Erythroblast (primary cell): ENCODE data around the gene CCDC93.

Experiments
- DNase-seq, 2 experiments: peaks; one replicate each; lab custom pipeline; 2025; lab: John Stamatoyannopoulos, UW
- GATA1 ChIP-seq: IDR thresholded peaks from 2 replicates; pipeline ENCODE4 v1.6.1; 2011; ENCODE audit warnings: low read depth, mild to moderate bottlenecking, control low read depth, low read length, moderate library complexity
- POLR2A ChIP-seq: IDR thresholded peaks from 2 replicates; pipeline ENCODE4 v1.6.1; 2011; ENCODE audit warnings: mild to moderate bottlenecking, low read length

CCDC93 gene

DNA sequence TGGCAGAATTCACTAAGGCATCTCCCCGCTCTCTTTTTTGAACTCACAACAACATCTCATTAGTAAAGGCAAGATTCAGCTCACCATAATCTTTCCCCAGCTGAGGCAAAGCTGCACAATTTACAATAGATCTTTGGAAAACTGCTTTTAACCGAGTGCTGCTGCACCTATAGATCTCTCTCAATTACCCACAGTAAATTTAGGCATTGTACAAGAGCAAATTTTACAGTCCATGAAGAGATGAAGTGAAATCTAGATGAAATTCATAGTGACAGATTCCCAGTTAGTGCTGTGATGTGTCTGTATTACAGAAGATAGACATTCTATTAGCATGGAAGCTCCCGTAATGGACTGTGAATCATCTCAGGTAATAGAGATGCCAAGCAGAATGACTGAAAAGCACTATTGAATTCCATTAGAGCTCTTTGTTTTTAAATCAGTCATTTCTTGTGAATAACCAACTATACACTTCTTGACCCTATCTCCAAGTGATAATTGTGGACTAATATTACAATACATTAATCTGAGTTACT lies 38.0 kb upstream of the CCDC93 start:
- TF ChIP-seq POLR2A (no peak), GATA1 (no peak)
- DNase-seq = no peak

DNA sequence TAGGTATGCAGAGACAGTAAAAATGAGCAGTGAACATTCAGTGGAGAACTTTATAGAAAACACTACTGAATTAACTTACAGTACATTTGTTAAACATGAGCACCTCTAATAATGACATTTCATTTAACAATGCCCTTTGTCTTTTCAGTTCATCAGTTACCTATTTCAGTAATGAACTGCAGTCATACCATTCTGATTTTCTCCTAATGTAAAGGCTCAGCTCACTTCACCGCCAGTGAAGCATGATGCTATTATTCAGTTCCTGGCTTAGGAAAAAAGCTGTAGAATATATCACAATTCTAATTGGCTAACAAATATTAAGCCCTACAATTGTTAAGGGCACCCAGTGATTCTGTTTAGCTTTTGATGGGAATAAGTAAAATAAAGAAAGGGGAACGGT lies 37.1 kb upstream of the CCDC93 start:
- TF ChIP-seq GATA1 = no peak
- no peak for TF ChIP-seq POLR2A
- DNase-seq = no peak

DNA sequence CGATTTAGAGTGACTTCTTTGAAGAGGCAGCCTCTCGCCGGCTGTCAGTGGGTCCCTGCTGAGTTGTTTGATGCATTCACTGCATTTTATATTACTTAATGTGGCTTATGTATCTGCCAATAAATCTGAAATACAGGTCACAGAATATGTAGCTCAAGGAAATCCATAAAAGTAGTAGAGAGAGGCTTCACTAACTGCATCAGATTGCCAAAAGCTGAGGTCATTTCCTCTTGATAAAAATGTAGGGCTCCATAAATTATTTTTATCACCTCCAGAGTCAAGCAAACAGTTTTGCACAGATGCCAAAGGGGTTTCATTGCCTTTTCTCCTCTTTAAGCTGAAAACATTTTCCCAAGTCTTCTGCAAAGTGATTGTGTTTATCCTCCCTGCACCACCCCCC lies 36.5 kb upstream of the CCDC93 start:
- no peak for TF ChIP-seq GATA1
- no peak for TF ChIP-seq POLR2A
- no peak for DNase-seq

DNA sequence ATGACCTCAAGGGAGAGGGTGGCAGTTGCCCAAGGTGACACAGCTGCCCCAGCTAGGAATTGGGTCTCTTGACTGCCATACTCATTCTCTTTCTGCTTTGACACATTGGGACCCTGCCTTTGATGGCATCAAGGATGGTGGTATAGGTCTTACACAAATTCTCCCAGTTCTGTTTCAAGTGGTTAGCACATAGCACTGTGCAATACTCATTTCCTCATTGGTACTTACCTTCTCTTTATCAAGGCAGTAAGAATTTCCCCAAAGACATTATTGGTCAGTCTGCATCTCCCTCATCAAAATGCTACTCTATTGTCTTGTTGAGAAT lies 35.9 kb upstream of the CCDC93 start:
- TF ChIP-seq GATA1 = no peak
- no peak for TF ChIP-seq POLR2A
- DNase-seq = no peak

DNA sequence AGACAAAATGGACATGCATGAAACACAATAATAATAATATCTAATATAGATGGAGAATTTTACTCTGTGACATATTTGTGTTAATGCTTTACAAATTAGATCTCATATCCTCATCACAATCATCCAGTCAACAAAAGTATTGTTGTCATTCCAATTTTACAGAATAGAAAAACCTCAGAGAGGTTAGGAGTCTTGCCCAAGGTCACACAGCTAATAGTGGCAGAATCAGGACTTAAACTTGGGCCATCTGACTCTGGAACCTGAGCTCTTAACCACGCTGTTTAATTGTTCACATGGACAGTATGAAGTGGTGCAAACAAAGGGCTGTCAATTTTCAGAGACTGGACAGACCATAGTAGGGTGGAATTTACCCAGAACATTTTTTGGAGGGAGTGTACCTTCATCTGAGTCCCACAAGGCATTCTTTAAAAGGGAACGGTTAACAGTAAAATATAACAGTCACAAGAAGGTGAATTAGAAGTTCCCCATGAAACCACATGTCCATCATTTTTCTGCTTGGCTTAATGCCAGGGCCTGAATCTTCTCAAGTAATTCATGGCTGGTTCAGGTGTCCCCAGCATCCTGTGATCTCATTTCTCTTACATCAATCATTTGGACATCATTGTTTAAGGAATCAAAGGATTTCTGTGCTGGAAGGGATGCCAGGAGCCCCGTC lies 35.4 kb upstream of the CCDC93 start:
- TF ChIP-seq POLR2A = no peak
- TF ChIP-seq GATA1 = no peak

GRCh38 chr2:118048401-118048800 lies 34.5 kb upstream of the CCDC93 start:
- DNase-seq = peak in 1 of 2 experiments; percentile 11
- TF ChIP-seq GATA1 (no peak), POLR2A (no peak)

More for the DNA sequence above, 35.4 kb upstream of the CCDC93 start:
- DNase-seq = no peak

GRCh38 chr2:118047380-118047826 lies 33.5 kb upstream of the CCDC93 start:
- DNase-seq = no peak
- TF ChIP-seq POLR2A = no peak
- TF ChIP-seq GATA1 = no peak

- TF ChIP-seq POLR2A (no peak), GATA1 (no peak)
Observed at GRCh38 chr2:118046634-118047210, 32.9 kb upstream of the CCDC93 start.

GRCh38 chr2:118045286-118045685 lies 31.4 kb upstream of the CCDC93 start:
- no peak for DNase-seq
- TF ChIP-seq POLR2A (no peak), GATA1 (no peak)

More at GRCh38 chr2:118046634-118047210, 32.9 kb upstream of the CCDC93 start:
- peak; percentile 18 to 44 for DNase-seq

- no peak for DNase-seq
Observed at GRCh38 chr2:118044854-118045253, 31.0 kb upstream of the CCDC93 start.

GRCh38 chr2:118044103-118044716 lies 30.3 kb upstream of the CCDC93 start:
- no peak for DNase-seq
- TF ChIP-seq GATA1 = no peak
- no peak for TF ChIP-seq POLR2A

More at GRCh38 chr2:118044854-118045253, 31.0 kb upstream of the CCDC93 start:
- TF ChIP-seq GATA1 (no peak), POLR2A (no peak)

DNA sequence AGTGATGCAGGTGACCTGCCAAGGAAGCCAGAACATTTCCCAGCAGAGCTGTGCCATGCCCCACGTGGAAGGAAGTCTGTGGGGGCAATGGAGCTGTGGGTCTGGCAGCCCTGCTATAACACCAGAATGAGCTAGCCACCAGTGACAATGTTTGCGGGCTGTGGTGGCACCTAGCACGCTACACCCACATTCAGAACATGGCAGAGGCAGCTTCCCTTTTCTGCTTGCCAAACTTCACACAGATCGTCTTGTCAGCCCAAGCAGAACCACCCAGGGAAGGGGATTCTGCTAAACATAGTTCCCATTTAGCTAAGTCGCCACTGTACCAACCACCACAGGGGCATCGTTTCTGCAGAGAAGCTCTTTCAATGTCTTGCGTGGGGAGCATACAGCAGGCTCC lies 27.0 kb upstream of the CCDC93 start:
- DNase-seq = no peak
- TF ChIP-seq POLR2A (no peak), GATA1 (no peak)

DNA sequence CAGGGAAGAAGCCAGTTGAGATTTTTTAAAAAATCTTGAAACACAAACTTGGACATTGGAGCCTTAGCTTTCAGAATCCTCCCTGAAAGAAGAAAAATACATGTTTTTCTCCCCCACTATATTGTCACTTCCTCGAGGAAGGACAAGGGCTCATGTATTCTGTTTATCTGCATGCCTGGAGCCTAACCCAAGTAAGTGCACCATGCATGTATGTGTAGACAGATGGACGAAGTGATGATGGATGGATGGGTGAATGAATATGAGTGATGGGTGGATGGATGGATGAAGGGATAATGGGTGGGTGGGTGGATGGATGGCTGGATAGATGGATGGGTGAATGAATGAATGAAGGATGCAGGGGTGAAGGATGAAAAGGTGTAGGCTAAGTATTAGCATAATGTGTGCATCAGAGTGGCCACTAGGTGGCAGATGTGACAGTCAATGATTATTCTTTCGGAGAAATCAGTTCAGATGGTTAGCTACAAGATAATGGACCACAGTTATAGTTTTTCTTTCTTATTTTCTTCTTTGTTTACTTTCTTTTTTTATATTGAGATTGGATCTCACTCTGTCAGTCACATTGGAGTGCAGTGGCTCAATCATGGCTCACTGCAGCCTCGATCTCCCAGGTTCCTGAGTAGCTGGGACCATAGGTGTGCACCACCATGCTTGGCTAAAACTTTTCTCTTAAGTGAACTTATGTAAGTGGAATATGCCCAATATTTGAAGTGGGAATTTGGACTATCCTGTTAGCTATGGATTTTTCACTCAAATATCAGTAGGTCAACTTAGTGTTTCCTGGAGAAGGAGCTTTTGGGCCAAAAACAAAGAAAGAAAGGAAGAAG lies 18.5 kb upstream of the CCDC93 start:
- peak; percentile 34 to 55 for DNase-seq
- TF ChIP-seq POLR2A (no peak), GATA1 (no peak)
